GM18868 (cell line): Measurements from ENCODE around the gene COPE.
"Not testable (repeated sequence)": the region's sequence is repeated elsewhere in the genome, so short reads cannot be mapped to it uniquely, and the experiment has no call there.

Source experiments
- ATAC-seq: cut with Tn5 transposase; IDR thresholded peaks from one replicate; pipeline ENCODE4 v1.9.1; 2021; ENCODE audit warnings: mild to moderate bottlenecking, moderate library complexity; ENCODE audit not compliant: unreplicated experiment

Gene COPE

DNA sequence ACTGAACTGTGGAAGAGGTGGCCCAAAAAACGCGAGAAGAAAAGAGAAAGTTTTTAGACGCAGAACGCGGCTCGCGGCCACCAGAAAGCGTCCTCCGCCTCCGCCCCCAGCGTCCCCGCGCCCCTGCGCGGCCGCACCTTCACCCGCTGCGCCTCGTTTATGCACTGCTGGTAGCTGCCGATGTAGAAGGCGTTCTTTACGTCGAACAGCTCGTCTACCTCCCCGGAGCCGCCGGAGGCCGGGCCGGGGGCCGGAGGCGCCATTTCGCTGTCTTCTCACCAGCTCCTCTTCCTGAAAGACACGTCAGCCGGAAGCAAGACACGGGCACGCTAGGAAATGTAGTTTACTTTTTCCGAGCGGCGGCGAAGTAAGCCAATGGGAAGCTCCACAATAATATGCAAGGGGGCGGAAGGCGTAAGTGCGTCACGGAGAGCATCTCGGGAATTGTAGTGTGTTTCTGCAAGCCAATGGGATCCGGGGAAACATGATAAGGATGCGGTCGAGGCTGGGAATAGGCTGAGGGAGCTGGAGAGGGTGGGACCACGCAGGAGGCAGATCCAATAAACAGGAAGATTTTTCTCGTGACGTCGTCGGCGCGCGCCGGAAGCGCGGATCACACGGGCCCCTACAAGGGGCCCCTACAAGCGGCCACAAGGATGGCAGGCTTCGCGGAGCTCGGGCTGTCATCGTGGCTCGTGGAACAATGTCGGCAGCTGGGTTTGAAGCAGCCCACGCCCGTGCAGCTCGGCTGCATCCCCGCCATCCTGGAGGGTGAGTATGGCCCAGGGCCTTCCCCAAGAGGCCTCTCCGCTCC is at the start of gene COPE, which contains the start of gene DDX49:
Gene COPE, minus strand, starts transcription at position 302 of the 814 bp plus-strand sequence. Its CDS starts 39 bp downstream, at position 263.
Gene DDX49, plus strand, starts transcription at position 630 of the 814 bp plus-strand sequence. Its CDS starts 27 bp downstream, at position 657.
- peak; percentile 91 for ATAC-seq

DNA sequence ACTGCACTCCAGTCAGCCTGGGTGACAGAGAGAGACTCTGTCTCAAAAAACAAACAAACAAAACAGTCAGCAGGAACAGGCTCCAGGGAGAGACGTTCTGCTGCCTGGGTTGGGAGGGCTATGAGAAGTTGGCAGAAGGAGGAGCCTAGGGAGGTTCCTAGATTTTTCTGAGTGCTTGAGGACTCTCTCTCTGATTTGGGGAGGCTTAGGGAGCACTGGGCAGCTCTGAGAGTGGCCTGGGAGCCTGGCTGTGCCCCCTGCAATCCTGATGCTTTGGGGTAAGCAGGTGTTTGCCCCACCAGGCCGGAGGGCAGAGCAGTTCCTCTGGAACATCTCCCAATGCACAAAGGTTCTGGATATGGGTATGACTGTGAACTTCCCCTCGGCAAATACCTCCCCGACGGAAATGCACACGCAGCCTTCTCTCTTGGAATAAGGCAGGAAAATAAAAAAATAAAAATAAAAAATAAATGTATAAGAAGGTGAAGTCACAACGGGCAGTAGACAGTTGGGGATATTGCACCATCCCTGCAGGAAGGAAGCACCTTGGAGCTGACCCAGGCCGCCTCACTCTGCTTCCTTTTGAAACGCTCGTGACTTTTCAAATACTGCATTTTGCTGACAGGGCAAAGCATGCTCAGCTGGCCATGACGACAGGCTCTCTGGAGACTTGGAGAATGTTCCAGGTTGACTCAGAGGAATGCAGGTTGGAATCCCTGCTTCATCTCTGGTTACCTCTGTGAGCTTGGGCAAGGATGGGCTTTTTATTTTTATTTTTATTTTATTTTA is 48.4 kb upstream of the COPE start:
- no peak for ATAC-seq

DNA sequence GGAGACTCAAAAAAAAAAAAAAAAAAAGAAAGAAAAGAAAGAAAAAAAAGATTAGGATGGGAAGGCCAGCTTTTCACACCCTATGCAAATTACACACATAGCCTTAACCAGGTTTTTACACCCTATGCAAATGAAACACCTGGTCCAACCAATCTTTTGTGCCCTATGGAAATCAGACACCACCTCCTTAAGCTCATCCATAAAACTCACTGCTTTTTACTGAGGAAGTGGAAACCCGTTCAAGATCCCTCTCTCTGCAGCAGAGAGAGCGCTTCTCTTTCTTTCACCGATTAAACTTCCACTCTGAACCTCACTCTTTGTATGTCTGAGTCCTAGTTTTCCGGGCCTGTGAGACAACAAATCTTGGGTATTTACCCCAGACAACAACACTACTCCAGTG is 47.1 kb upstream of the COPE start:
- no peak for ATAC-seq

DNA sequence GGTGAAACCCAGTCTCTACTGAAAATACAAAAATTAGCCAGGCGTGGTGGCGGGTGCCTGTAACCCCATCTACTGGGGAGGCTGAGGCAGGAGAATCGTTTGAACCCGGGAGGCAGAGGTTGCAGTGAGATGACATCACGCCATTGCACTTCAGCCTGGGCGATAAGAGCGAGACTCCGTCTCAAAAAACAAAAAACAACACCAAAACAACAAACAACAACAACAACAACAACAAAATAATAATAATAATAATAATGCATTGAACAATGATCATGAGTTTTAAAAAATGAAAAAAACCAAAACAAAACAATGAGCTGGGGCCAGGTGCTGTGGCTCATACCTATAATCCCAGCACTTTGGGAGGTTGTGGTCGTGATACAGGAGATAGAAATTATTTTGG is 44.9 kb upstream of the COPE start:
- no peak for ATAC-seq

DNA sequence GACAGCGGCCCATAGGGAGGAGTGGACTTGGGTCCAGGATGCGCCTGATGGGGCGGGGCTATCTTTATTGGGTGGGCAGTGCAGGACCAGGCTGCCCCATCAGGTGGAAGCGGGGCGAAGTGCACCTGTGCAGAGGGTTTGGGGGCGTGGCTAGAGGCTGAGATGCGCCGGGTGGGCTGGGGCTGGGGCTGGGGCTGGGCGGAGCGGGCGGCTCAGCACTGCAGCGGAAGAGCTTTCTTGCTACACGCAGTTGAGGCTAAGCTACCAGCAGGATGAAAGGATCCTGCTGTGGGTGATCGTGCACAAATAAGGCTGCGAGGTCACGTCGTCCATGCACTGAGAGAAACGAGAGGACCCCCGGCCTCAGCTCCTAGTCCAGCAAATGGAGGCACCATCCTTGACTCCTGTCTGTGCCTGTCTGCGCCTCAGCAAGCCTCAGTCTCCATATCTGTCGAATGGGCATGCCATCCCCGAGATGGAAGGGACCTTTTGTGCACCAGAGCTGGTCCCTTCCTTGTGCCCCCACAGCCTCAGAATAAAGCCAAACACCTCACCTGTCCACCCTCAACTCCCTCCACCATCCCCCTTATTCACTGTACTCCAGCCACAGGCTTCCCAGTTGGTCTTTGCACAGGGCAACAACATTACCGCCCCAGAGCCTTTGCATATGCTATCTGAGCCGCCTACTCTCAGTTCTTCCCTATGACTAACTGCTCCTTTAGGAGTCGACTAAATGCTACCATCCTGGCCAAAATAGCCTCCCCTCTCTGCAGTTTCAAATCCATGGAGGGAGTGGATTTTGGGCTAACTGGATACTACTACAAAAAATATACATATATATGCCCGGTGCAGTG is 42.8 kb upstream of the COPE start:
- no peak for ATAC-seq

DNA sequence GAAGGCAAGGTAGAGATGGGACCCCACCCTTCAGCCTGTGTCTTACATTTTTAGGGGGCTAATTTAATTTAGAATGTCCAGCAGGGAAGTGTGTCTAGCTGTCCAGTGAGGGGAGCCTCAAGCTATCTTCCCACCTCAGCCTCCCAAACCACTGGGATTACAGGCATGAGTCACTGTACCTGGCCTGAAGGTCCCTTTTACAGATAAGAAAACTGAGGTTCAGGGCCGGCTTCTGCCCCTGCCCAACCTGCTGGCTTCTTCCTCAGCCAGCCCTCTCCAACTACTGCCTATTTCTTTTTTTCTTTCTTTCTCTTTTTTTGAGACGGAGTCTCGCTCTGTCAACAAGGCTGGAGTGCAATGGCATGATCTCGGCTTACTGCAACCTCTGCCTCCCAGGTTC is 41.2 kb upstream of the COPE start:
- ATAC-seq = no peak

DNA sequence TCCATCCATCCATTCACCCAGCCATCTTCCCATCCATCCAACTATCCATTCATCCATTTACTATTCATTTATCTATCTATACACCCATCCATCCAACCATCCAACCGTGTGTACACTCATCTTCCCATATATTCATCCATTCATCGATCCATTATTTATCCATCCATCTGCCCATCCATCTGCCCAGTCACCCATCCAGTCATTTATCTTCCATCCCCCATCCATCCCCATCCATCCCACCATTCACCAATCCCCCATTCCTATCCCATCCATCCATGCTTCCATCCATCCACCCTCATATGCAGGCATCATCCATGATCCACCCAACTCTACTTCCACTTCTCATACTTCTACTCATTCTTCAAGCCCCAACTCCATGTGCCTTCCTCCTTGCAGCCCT is 35.9 kb upstream of the COPE start:
- no peak for ATAC-seq

DNA sequence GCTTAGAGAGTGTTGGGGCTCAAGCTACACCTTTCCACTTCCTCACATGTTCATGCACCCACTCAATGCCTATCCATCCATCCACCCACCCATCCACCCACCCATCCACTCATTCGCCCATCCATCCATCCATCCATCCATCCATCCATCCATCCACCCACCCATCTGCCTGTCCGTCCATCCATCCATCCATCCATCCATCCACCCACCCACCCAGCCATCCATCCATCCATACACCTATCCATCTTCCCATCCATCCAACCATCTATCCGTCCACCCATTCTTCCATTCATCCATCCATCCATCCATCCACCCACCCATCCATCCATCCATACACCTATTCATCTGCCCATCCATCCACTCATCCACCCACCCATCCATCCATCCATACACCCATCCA is 34.9 kb upstream of the COPE start:
- ATAC-seq = no peak

DNA sequence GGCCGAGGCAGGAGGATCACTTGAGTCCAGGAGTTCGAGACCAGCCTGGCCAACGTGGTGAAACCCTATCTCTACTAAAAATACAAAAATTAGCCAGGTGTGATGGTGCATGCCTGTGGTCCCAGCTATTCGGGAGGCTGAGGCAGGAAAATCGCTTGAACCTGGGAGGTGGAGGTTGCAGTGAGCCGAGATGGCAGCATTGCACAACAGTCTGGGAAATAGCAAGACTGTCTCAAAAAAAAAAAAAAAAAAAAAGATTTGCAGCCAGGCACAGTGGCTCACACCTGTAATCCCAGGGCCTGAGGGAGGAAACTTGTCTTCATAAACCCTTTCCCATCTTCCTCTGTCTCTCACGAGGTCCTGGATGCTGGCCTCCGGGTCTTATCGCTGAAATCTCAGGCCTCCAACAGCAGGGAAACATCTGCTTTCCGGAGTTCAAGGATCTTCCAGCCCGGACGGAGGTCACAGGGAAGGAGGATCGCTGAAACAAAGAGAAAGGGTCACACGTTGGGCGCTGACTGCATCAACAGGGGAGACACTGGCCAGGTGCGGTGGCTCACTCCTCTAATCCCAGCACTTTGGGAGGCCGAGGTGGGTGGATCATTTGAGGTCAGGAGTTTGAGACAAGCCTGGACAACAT is 33.3 kb upstream of the COPE start:
- not testable (repeated sequence) for ATAC-seq

DNA sequence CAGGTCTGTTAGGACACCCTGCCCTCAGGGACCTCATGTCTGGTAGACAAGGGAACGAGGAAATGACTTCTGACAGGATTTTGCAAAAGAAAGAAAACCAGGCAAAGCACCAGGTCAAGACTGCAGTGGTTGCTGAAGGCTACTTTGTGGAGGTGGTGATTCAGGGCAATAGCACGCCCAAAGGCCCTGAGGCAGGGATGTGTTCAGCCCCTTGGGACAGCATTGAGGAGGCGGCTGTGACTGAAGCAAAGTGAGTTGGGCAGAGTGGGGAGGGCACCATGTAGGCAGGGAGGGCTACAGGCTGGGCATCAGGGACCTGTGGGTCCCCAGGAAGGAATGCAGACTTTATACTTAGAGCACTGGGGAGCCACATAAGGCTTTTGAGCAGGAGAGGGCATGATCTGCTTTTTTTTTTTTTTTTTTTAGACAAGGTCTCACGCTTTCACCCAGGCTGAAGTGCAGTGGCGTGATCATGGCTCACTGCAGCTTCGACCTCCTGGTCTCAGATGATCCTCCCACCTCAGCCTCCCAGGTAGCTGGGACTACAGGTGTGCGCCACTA is 32.6 kb upstream of the COPE start:
- ATAC-seq = no peak

DNA sequence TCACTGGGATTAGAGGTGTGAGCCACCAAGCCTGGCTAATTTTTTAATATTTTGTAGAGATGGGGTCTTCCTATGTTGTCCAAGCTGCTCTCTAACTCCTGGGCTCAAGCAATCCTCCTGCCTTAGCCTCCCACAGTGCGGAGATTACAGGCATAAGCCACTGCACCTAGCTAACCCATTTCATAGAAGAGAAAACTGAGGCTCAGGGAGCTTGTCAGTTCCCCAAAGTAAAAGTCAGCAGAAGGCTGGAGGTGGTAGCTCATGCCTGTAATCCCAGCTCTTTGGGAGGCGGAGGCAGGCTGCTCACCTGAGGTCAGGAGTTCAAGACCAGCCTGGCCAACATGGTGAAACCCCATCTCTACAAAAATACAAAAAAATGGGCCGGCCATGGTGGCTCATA is 30.7 kb upstream of the COPE start:
- no peak for ATAC-seq

DNA sequence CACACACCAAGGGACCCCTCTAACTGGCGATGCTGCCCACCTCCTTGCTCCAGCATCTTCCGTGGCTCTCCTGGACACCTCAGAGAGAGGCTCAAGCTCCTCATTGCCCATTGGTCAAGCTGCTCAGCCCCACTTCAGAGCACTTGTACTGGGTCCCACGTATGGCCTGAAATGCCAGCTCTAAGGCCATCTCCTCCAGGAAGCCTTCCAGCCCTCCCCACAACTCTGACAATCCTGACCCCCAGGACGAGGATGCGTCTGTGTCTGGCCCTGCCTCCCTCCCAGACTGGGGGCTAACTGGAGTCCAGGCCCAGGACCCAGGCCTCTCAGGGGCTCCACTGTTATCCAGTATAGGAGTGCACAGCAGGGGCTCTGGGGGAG is 29.8 kb upstream of the COPE start:
- ATAC-seq = no peak

DNA sequence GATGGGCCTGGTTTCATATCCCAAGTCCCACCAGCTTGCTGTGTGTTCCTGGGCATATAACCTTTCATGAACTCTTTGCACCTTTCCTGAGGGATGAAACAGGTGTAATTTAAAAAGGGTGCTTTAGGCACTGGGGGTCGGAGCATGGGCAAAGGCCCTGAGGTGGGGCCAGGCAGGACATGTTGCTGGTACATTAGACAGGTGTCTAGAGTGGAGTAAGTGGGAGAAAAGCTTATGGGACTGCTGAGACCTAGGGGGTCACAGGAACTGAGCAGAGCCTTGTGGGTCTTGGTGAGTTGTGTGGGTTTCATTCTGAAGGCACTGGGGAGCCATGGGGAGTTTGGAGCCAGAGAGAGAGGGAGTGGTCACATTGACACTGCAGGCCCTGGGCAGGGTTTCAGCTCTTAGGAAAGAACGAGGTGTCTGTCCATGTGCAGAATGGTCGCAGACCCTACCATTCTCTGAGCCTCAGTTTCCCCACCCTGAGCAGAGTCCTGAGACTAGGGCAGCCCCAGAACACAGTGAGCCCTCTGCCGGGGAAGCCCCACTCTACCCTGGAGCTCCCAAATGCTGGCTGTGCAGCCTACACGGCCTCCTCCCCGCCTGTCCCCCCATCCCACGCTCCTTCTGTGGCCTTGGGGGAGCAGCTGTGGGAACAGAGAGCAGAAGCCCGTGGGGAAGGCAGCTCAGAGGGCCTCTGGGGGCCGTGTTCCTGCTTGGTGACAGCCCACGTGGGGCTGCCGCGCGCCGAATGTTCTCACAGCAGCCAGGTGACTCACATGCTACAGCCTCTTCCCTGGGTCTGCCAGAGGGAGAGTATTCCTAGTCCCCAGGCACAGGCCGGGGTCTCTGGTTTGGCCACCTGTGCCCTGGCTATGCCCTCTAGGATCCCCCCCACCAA is 29.1 kb upstream of the COPE start:
- ATAC-seq = no peak

DNA sequence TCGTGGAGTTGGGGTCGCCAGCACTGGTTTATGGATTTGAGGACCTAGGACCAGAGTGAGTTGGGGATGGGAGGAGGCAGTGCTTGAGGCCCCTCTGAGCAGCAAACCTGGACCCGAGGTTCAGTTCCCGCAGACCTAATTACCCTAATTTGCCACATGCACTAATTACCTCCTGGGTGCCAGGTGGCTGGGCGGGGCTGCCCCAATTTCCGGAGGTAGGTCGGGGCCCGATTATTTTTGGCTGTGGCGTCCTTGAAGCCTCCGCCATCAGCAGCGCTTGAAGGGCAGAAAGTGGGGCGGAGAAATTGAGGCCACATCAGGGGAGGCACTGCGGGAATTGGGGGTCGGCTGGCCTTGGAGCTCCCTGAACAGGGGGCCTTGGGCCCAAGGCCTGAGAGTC is 27.7 kb upstream of the COPE start:
- no peak for ATAC-seq

DNA sequence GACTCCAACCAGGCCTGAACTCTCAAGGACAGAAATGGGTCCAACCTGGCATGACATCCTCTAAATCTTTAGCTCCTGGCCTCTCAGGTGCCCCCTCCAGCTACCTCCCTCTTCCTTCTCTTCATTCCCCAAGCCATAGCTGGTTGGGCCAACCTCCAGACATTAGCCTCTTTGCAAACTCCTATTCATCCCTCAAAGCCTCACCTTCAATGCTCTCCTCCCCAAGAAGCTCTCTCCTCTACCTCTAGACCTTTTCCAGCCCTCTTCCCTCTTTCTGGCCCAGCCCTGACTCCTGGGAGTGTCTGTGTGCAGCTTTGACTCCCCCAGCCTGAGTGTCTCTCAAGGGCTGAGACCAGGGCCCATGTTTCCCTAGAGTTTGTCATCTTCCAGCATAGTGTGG is 27.1 kb upstream of the COPE start:
- no peak for ATAC-seq

DNA sequence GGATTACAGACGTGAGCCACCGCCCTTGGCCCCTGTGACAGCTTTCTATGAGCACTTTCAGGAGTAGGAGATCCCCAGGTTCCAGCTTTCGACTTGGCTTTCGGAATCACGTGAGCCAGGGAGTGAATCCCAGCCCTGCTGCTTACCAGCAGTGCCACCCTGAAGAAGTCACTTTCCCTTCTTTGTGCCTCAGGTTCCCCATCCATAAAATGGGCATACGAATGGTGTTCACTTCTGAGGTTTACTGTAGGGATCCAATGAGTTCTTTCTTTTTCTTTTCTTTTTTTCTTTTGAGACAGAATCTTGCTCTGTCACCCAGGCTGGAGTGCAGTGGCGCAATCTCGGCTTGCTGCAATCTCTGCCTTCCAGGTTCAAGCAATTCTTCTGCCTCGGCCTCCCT is 26.1 kb upstream of the COPE start:
- no peak for ATAC-seq

DNA sequence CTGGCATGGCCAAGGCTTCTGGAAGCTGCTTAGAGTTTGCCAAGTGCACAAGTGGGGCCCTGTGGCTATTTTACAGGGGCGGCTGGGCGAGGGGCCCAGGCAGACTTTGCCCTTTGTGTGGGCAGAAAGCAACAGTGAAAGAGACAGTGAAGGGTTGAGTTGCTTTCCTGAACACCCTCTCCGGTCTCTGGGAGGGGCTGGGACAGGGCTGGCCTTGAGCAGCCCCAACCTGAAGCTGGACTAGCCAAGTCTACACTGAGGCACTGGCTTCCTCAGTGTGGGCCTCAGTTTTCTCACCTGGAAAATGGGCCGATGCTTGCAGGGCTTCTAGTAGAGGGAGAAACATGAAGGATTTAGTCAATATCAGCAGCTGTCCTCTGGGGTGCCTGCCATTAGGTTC is 24.3 kb upstream of the COPE start:
- no peak for ATAC-seq

DNA sequence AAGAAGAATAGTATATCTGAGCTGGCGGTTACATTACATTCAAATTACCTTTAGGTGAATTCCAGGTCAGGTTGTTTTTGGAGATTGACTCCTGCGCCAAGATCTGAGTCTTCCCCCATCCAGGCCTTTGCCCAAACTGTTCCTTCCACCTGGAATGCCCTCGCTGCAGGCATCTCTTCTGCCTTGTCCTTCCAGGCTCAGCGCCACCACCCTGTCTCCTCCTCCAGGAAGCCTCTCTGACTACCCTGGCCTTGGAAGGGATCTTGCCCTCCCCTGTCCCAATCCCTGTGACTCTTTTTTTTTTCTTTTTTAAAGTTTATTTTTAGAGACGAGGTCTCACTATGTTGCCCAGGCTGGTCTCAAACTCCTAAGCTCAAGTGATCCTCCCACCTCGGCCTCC is 23.5 kb upstream of the COPE start:
- ATAC-seq = no peak

DNA sequence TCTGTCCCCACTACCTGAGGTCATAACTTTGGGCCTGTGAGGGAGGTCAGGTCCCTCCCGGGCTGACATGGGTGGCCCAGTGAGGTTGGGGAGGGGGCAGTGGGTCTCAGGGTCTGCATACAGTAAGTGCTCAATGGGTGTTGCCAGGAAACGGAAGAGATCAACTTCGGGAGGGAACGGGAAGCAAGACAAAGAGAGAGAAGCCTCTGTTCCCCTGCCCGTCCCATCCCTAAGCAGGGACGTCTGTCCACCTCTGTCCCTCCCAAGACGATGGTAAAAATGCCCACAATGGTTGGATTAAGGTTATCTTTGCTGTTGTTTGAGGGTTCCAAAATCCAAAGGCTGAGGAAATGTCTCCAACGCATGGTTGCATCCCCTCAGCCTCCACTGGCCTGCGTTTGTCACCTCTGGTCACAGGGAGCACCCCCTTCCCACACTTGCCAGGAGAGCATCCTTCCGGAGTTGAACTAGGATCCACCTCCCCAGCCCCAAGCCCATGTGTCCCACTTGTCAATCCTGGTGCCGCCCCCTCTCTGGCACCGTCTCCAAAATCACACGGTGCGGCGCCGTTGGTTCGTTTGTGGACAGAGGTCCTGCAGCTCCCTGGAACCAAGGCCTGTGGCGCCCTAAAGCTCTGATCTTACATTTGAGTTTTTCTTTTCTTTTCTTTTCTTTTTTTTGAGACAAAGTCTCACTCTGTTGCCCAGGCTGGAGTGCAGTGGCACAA is 22.6 kb upstream of the COPE start:
- no peak for ATAC-seq
